ENCODE data around the gene LAIR2.

LAIR2 gene

GRCh38 chr19:54502518-54503048 lies at the start of gene LAIR2:
Gene LAIR2, plus strand, starts transcription at chr19:54502831. Its CDS starts 88 bp downstream, at chr19:54502919.
- DNase-seq (ENCODE audit: low read depth, low spot score): no peak

- DNase-seq (ENCODE audit: low read depth, low spot score): no peak
Measured at GRCh38 chr19:54453921-54454780, 48.5 kb upstream of the LAIR2 start.

- DNase-seq (ENCODE audit: low read depth, low spot score): no peak
Measured at GRCh38 chr19:54454781-54455675, 47.6 kb upstream of the LAIR2 start.

DNA sequence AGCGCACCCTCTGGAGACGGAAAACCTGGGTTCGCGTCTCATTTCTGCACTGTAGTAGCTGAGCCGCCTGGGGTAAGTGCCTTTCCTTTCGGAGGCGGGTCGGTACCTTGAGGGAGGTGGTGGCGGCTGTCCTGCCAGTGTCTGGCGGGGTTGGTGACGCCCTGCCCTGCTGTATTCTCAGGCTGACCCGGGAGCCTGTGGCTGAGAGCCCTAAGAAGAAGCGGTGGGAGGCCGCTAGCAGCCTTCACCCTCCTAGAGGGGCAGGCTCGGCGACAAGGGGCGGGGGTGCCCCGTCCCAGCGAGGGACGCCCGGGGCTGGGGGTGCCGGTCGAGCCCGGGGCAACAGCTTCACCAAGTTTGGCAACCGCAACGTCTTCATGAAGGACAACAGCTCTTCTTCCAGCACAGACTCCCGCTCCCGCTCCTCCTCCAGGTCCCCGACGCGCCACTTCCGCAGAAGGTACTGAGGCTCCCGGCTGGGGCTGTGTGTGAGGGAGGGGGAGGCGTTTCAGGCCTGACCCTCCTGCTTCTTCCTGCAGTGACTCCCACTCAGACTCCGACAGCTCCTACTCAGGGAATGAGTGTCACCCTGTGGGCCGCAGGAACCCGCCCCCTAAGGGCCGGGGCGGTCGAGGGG lies 46.7 kb upstream of the LAIR2 start:
- no peak for DNase-seq (ENCODE audit: low read depth, low spot score)

GRCh38 chr19:54456423-54457373 lies 45.9 kb upstream of the LAIR2 start:
- DNase-seq (ENCODE audit: low read depth, low spot score): no peak

DNA sequence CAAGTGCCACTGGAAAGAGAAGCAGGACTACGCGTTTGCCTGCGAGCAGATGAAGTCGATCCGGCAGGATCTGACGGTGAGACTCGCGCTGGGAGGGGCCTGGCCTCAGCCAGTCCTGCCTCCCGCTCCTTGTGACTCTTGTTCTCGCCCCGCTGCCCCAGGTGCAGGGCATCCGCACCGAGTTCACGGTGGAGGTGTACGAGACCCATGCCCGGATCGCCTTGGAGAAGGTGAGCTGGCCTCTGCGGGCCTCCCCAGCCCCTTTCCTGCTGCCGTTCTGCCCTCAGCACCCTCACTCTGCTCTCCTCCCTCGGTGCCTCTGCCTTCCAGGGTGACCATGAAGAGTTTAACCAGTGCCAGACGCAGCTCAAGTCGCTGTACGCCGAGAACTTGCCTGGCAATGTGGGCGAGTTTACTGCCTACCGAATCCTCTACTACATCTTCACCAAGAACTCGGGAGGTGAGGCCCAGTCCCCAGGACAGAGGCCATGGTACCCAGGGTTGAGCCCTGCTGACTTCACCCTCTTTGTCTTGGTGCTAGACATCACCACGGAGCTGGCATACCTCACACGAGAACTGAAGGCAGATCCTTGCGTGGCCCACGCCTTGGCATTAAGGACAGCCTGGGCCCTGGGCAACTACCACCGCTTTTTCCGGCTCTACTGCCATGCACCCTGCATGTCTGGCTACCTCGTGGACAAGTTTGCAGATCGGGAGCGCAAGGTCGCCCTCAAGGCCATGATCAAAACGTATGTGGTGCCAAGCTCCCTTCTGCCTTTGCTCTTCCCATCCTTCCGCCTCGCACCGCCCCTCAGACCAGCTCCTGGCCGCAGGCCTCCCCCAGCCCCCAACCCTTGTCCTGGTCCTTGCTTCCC lies 44.6 kb upstream of the LAIR2 start:
- DNase-seq (ENCODE audit: low read depth, low spot score): no peak

DNA sequence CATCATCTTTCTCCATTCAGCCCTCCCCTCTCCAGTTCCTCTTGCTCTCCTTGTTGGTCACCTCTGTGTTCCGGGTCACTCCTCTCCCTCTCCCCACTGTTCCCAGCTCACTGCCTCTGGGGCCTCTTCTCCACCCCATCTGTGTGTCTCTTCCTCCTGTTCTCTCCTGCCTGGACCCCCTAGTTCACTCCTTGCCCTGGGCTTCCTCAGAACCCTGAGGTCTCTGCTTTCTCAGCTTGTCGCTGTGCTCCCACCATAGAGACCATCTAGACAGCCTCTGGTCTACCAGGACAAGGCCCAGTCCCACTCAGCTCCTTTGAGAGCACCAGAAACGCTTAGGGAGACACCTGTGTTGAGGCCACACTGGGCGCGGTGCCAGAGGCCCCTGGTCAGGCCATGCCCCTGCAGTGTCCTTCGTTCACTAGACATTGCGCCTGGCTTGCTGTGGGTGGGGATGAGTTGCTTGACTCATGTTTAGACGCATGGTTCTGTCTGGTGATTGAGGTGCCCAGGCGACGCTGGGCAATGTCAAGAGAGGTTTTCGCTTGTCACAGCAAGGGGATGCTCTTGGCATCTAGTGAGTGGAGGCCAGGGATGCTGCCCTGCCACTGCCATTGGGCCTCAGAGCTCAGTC lies 43.9 kb upstream of the LAIR2 start:
- no peak for DNase-seq (ENCODE audit: low read depth, low spot score)

DNA sequence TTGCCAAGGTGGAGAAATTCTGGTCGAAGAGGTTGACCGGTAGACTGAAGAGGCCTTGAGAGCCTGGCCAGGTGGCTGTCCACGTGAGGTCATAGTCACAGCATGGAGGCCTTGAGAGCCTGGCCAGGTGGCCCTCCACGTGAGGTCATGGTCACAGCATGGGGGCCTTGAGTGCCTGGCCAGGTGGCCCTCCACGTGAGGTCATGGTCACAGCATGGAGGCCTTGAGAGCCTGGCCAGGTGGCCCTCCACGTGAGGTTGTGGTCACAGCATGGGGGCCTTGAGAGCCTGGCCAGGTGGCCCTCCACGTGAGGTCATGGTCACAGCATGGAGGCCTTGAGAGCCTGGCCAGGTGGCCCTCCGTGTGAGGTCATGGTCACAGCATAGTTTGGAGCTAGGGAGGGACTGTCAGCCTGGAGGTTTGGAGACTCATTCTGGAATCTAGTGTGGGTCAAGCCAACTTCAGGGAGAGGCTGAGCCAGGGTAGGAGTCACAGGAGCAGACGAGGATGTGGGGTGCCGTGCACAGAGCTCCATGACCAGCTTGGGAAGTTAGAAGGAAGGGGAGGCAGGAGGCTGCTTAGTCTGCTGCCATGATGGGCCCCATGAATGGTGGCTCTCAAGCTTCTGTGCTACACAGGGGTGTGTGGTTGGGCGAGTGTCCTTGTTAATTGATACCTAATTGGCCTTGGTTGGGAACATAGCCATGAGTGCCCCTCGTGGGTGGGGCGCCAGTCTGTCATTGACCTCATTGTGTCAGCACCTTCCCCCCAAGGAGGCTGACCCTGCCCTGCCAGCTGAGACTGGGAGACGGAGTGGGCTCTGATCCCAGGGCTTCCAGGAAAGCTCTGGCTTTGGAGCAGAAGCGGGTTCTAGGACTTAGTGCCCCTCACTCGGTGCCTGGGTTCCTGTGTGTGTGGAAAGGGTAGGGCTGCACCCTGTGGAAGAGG lies 43.1 kb upstream of the LAIR2 start:
- no peak for DNase-seq (ENCODE audit: low read depth, low spot score)

GRCh38 chr19:54460230-54461005 lies 42.2 kb upstream of the LAIR2 start:
- no peak for DNase-seq (ENCODE audit: low read depth, low spot score)

DNA sequence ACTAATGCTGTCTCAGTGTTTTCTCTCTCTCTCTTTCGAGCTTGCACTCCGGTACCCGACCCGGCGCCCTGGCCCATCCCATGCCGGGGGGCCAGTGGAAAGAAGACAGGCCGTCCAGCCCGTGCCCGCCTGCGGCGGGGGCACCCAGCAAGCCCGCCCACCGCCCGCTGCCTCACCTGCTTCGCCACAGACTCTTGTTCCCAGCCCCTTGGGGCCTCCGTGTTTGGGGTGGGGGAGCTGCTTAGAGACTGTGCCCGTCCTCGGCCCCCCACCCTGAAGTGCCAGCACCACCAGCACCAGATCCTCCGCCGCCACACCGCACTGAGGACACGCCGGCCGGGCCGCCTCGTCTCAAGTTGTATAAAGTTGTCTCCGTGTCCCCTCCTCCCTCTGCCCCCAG lies 41.4 kb upstream of the LAIR2 start:
- no peak for DNase-seq (ENCODE audit: low read depth, low spot score)

- DNase-seq (ENCODE audit: low read depth, low spot score): no peak
Measured at GRCh38 chr19:54461613-54462012, 41.0 kb upstream of the LAIR2 start.

GRCh38 chr19:54462047-54462654 lies 40.5 kb upstream of the LAIR2 start:
- no peak for DNase-seq (ENCODE audit: low read depth, low spot score)

- DNase-seq (ENCODE audit: low read depth, low spot score): peak; percentile 80
Measured at GRCh38 chr19:54462655-54463530, 39.7 kb upstream of the LAIR2 start.

GRCh38 chr19:54463531-54464043 lies 39.0 kb upstream of the LAIR2 start, which contains the start of gene LENG9:
Gene LENG9, minus strand, starts transcription at chr19:54463778. Its CDS starts 252 bp downstream, at chr19:54463526.
- DNase-seq (ENCODE audit: low read depth, low spot score): peak; percentile 98

DNA sequence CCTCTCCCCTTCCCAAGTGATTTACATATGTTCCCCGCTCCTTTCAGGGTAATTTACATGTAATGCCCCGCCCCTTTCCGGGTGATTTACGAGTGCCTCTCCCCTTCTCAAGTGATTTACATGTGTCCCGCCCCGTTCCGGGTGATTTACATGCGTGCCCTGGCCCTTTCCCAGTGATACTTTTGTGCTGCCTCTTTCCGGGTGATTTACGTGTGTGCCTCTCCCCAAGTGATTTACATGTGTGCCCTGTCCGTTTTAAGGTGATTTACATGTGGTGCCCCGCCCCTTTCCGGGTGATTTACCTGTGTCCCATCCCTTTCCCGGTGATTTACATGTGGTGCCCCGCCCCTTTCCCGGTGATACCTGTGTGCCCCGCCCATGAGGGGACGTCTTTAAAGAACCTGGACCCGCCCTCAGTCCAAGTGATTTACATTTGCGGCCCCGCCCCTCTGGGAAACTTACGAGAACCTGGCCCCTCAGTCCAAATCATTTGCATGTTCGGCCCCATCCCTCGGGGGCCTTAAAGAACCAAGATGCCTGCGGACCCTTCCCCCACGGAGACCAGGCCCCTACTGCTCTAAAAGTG lies 38.5 kb upstream of the LAIR2 start:
- DNase-seq (ENCODE audit: low read depth, low spot score): peak; percentile 85

All from astrocyte of the hippocampus (primary cell).